HEK293 (cell line): Measurements from ENCODE around the gene DEDD.

ENCODE experiments used
- BCL11B ChIP-seq: fragments of 450-650 bp; formaldehyde crosslinking; IDR thresholded peaks from 2 replicates; pipeline ENCODE4 v1.5.1; 2016; ENCODE audit warnings: low read depth, missing biosample characterization, missing genetic modification characterization
- FEZF1 ChIP-seq: fragments of 450-650 bp; formaldehyde crosslinking; IDR thresholded peaks from 2 replicates; pipeline ENCODE4 v1.5.1; 2016; ENCODE audit warnings: missing biosample characterization, missing genetic modification characterization
- GLI2 ChIP-seq: fragments of 450-650 bp; formaldehyde crosslinking; IDR thresholded peaks from 2 replicates; pipeline ENCODE4; 2017; ENCODE audit warnings: missing biosample characterization, missing genetic modification characterization, low read depth, borderline replicate concordance
- GLIS1 ChIP-seq: fragments of 450-650 bp; formaldehyde crosslinking; IDR thresholded peaks from 2 replicates; pipeline ENCODE4 v1.5.1; 2016; ENCODE audit warnings: missing biosample characterization, missing genetic modification characterization
- IKZF3 ChIP-seq: fragments of 450-650 bp; IDR thresholded peaks from 2 replicates; pipeline ENCODE4 v1.5.0; 2018; ENCODE audit warnings: missing biosample characterization, mild to moderate bottlenecking, missing genetic modification characterization, moderate library complexity
- SP2 ChIP-seq: fragments of 450-650 bp; formaldehyde crosslinking; IDR thresholded peaks from 2 replicates; pipeline ENCODE4 v1.5.1; 2016; ENCODE audit warnings: missing biosample characterization, missing genetic modification characterization
- ZFP69B ChIP-seq: fragments of 450-650 bp; formaldehyde crosslinking; IDR thresholded peaks from 2 replicates; pipeline ENCODE4 v1.5.1; 2016; ENCODE audit warnings: missing biosample characterization, missing genetic modification characterization
- ZNF133 ChIP-seq: fragments of 450-650 bp; formaldehyde crosslinking; IDR thresholded peaks from 2 replicates; pipeline ENCODE4 v1.5.1; 2016; ENCODE audit warnings: missing biosample characterization, missing genetic modification characterization
- ZNF146 ChIP-seq: fragments of 450-650 bp; formaldehyde crosslinking; IDR thresholded peaks from 2 replicates; pipeline ENCODE4 v1.5.1; 2016; ENCODE audit warnings: missing biosample characterization, missing genetic modification characterization
- ZNF2 ChIP-seq: fragments of 450-650 bp; formaldehyde crosslinking; IDR thresholded peaks from 2 replicates; pipeline ENCODE4 v1.5.1; 2016; ENCODE audit warnings: missing biosample characterization, missing genetic modification characterization
- ZNF280C ChIP-seq: fragments of 450-650 bp; formaldehyde crosslinking; IDR thresholded peaks from 2 replicates; pipeline ENCODE4 v1.5.1; 2016; ENCODE audit warnings: missing biosample characterization, missing genetic modification characterization
- ZNF354C ChIP-seq: fragments of 450-650 bp; formaldehyde crosslinking; IDR thresholded peaks from 2 replicates; pipeline ENCODE4 v1.5.1; 2016; ENCODE audit warnings: missing biosample characterization, missing genetic modification characterization, low read depth, borderline replicate concordance
- ZNF37A ChIP-seq: fragments of 450-650 bp; IDR thresholded peaks from 2 replicates; pipeline ENCODE4 v1.5.1; 2018; ENCODE audit warnings: missing biosample characterization, missing genetic modification characterization
- ZNF433 ChIP-seq: fragments of 450-650 bp; formaldehyde crosslinking; IDR thresholded peaks from 2 replicates; pipeline ENCODE4 v1.5.1; 2016; ENCODE audit warnings: missing biosample characterization, missing genetic modification characterization, low read depth
- ZNF501 ChIP-seq: fragments of 450-650 bp; formaldehyde crosslinking; IDR thresholded peaks from 2 replicates; pipeline ENCODE4 v1.5.1; 2016; ENCODE audit warnings: missing biosample characterization, missing genetic modification characterization
- ZNF555 ChIP-seq: fragments of 450-650 bp; formaldehyde crosslinking; conservative IDR thresholded peaks from 2 replicates; pipeline ENCODE4 v1.5.1; 2017; ENCODE audit warnings: missing biosample characterization, mild to moderate bottlenecking, missing genetic modification characterization, inconsistent platforms
- ZNF571 ChIP-seq: fragments of 450-650 bp; formaldehyde crosslinking; IDR thresholded peaks from 2 replicates; pipeline ENCODE4 v1.5.0; 2017; ENCODE audit warnings: missing biosample characterization, missing genetic modification characterization
- ZNF658 ChIP-seq: fragments of 450-650 bp; formaldehyde crosslinking; IDR thresholded peaks from 2 replicates; pipeline ENCODE4; 2016; ENCODE audit warnings: missing biosample characterization, missing genetic modification characterization
- ZNF776 ChIP-seq: fragments of 450-650 bp; formaldehyde crosslinking; IDR thresholded peaks from 2 replicates; pipeline ENCODE4 v1.5.0; 2017; ENCODE audit warnings: missing biosample characterization, missing genetic modification characterization, borderline replicate concordance
- ZNF777 ChIP-seq: fragments of 450-650 bp; formaldehyde crosslinking; IDR thresholded peaks from 2 replicates; pipeline ENCODE4 v1.5.1; 2017; ENCODE audit warnings: missing biosample characterization, missing genetic modification characterization, borderline replicate concordance
- TF ChIP-seq, protein P1 (sequence below): fragments of 450-650 bp; formaldehyde crosslinking; IDR thresholded peaks from 2 replicates; pipeline ENCODE4 v1.5.1; 2016; ENCODE audit warnings: missing biosample characterization, missing genetic modification characterization
- TF ChIP-seq, protein P2 (sequence below): fragments of 450-650 bp; formaldehyde crosslinking; IDR thresholded peaks from 2 replicates; pipeline ENCODE4 v1.5.1; 2017; ENCODE audit warnings: missing biosample characterization, missing genetic modification characterization
- TF ChIP-seq, protein P3 (sequence below): fragments of 450-650 bp; formaldehyde crosslinking; IDR thresholded peaks from 2 replicates; pipeline ENCODE4 v1.5.1; 2017; ENCODE audit warnings: missing biosample characterization, missing genetic modification characterization
- TF ChIP-seq, protein P4 (sequence below): fragments of 450-650 bp; formaldehyde crosslinking; IDR thresholded peaks from 2 replicates; pipeline ENCODE4 v1.5.1; 2016; ENCODE audit warnings: missing biosample characterization, missing genetic modification characterization
- TF ChIP-seq, protein P5 (sequence below): fragments of 450-650 bp; formaldehyde crosslinking; IDR thresholded peaks from 2 replicates; pipeline ENCODE4; 2016; ENCODE audit warnings: missing biosample characterization, missing genetic modification characterization
- TF ChIP-seq, protein P6 (sequence below): fragments of 450-650 bp; formaldehyde crosslinking; IDR thresholded peaks from 2 replicates; pipeline ENCODE4 v1.5.1; 2016; ENCODE audit warnings: missing biosample characterization, missing genetic modification characterization

The DEDD gene

GRCh38 chr1:161117759-161118581 is 14.5 kb downstream of the DEDD start, which contains the start of the genes NIT1 and PFDN2 (continued):
- no peak for TF ChIP-seq ZNF777 (tag by site-specific recombination)
- no peak for TF ChIP-seq ZNF571 (tag by site-specific recombination)
- no peak for TF ChIP-seq GLI2
- TF ChIP-seq ZNF133 (tag by site-specific recombination): no peak
- no peak for TF ChIP-seq ZNF555 (tag by site-specific recombination)
- TF ChIP-seq ZNF354C (tag by site-specific recombination): no peak
- TF ChIP-seq, protein P1, sequence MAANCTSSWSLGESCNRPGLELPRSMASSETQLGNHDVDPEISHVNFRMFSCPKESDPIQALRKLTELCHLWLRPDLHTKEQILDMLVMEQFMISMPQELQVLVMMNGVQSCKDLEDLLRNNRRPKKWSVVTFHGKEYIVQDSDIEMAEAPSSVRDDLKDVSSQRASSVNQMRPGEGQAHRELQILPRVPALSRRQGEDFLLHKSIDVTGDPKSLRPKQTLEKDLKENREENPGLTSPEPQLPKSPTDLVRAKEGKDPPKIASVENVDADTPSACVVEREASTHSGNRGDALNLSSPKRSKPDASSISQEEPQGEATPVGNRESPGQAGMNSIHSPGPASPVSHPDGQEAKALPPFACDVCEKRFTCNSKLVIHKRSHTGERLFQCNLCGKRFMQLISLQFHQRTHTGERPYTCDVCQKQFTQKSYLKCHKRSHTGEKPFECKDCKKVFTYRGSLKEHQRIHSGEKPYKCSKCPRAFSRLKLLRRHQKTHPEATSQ (tag by site-specific recombination): peak; percentile 71; the same call in 1 of the 2 replicates
- no peak for TF ChIP-seq ZNF37A (tag by site-specific recombination)
- TF ChIP-seq, protein P2, sequence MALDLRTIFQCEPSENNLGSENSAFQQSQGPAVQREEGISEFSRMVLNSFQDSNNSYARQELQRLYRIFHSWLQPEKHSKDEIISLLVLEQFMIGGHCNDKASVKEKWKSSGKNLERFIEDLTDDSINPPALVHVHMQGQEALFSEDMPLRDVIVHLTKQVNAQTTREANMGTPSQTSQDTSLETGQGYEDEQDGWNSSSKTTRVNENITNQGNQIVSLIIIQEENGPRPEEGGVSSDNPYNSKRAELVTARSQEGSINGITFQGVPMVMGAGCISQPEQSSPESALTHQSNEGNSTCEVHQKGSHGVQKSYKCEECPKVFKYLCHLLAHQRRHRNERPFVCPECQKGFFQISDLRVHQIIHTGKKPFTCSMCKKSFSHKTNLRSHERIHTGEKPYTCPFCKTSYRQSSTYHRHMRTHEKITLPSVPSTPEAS: no peak
- peak; percentile 32; the same call in 1 of the 2 replicates for TF ChIP-seq FEZF1
- TF ChIP-seq ZNF146 (tag by site-specific recombination): peak; percentile 4; the same call in 1 of the 2 replicates
- TF ChIP-seq BCL11B (tag by site-specific recombination): no peak
- TF ChIP-seq ZFP69B (tag by site-specific recombination): 0 out of 2 replicates have a peak, but pooled peaks have one; percentile 9
- peak; percentile 43 for TF ChIP-seq ZNF2 (tag by site-specific recombination)
- TF ChIP-seq, protein P3, sequence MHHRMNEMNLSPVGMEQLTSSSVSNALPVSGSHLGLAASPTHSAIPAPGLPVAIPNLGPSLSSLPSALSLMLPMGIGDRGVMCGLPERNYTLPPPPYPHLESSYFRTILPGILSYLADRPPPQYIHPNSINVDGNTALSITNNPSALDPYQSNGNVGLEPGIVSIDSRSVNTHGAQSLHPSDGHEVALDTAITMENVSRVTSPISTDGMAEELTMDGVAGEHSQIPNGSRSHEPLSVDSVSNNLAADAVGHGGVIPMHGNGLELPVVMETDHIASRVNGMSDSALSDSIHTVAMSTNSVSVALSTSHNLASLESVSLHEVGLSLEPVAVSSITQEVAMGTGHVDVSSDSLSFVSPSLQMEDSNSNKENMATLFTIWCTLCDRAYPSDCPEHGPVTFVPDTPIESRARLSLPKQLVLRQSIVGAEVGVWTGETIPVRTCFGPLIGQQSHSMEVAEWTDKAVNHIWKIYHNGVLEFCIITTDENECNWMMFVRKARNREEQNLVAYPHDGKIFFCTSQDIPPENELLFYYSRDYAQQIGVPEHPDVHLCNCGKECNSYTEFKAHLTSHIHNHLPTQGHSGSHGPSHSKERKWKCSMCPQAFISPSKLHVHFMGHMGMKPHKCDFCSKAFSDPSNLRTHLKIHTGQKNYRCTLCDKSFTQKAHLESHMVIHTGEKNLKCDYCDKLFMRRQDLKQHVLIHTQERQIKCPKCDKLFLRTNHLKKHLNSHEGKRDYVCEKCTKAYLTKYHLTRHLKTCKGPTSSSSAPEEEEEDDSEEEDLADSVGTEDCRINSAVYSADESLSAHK (tag by site-specific recombination): no peak; the same call in 1 of the 2 replicates
- TF ChIP-seq, protein P4, sequence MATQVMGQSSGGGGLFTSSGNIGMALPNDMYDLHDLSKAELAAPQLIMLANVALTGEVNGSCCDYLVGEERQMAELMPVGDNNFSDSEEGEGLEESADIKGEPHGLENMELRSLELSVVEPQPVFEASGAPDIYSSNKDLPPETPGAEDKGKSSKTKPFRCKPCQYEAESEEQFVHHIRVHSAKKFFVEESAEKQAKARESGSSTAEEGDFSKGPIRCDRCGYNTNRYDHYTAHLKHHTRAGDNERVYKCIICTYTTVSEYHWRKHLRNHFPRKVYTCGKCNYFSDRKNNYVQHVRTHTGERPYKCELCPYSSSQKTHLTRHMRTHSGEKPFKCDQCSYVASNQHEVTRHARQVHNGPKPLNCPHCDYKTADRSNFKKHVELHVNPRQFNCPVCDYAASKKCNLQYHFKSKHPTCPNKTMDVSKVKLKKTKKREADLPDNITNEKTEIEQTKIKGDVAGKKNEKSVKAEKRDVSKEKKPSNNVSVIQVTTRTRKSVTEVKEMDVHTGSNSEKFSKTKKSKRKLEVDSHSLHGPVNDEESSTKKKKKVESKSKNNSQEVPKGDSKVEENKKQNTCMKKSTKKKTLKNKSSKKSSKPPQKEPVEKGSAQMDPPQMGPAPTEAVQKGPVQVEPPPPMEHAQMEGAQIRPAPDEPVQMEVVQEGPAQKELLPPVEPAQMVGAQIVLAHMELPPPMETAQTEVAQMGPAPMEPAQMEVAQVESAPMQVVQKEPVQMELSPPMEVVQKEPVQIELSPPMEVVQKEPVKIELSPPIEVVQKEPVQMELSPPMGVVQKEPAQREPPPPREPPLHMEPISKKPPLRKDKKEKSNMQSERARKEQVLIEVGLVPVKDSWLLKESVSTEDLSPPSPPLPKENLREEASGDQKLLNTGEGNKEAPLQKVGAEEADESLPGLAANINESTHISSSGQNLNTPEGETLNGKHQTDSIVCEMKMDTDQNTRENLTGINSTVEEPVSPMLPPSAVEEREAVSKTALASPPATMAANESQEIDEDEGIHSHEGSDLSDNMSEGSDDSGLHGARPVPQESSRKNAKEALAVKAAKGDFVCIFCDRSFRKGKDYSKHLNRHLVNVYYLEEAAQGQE (tag by site-specific recombination): no peak; the same call in 1 of the 2 replicates
- no peak for TF ChIP-seq ZNF433 (tag by site-specific recombination)
- TF ChIP-seq ZNF280C (tag by site-specific recombination): no peak
- TF ChIP-seq IKZF3 (tag by site-specific recombination): no peak
- TF ChIP-seq, protein P5, sequence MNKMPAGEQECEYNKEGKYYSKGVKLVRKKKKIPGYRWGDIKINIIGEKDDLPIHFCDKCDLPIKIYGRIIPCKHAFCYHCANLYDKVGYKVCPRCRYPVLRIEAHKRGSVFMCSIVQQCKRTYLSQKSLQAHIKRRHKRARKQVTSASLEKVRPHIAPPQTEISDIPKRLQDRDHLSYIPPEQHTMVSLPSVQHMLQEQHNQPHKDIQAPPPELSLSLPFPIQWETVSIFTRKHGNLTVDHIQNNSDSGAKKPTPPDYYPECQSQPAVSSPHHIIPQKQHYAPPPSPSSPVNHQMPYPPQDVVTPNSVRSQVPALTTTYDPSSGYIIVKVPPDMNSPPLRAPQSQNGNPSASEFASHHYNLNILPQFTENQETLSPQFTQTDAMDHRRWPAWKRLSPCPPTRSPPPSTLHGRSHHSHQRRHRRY (tag by site-specific recombination): no peak
- peak; percentile 87 for TF ChIP-seq ZNF501 (tag by site-specific recombination)
- peak; percentile 70 for TF ChIP-seq GLIS1 (tag by site-specific recombination)
- TF ChIP-seq, protein P6, sequence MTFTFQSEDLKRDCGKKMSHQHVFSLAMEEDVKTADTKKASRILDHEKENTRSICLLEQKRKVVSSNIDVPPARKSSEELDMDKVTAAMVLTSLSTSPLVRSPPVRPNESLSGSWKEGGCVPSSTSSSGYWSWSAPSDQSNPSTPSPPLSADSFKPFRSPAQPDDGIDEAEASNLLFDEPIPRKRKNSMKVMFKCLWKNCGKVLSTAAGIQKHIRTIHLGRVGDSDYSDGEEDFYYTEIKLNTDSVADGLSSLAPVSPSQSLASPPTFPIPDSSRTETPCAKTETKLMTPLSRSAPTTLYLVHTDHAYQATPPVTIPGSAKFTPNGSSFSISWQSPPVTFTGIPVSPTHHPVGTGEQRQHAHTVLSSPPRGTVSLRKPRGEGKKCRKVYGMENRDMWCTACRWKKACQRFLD: peak; percentile 89
- TF ChIP-seq SP2 (tag by site-specific recombination): peak; percentile 97
- no peak for TF ChIP-seq ZNF776 (tag by site-specific recombination)
- TF ChIP-seq ZNF658 (tag by site-specific recombination): no peak
